ENCODE measurements around the gene UBQLN4.

The UBQLN4 gene

DNA sequence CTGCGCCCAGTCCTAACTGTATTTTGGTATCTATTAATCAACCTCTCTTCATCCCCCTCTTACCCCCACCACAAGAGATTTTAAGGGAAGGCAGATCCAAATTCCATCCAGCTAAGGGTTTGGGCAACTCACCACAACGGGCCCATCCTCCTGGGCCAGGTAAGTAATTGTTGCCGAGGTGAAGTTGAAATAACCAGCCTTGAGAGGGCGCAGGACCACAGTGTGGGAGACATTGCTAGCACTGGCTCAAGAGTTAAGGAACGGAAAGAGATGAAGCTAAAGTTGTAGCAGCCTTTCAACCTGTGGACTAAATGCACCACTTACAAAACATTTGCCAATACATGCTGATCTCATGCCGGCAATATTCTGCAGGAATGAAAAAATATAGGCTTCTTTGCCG lies 38.8 kb downstream of the UBQLN4 start:
- DNase-seq (ENCODE audit: low read depth), result no peak

- no peak for DNase-seq (ENCODE audit: low read depth)
These were observed 41.4 kb downstream of the UBQLN4 start for GRCh38 chr1:156012051-156012817.

- DNase-seq (ENCODE audit: low read depth), result no peak
These were observed 44.2 kb downstream of the UBQLN4 start for GRCh38 chr1:156009404-156009803.

- DNase-seq (ENCODE audit: low read depth), result peak; percentile 32
These were observed 46.8 kb downstream of the UBQLN4 start for GRCh38 chr1:156006666-156007376.

- peak; percentile 25 for DNase-seq (ENCODE audit: low read depth)
These were observed 48.6 kb downstream of the UBQLN4 start for GRCh38 chr1:156004843-156005584.

GRCh38 chr1:156003923-156004188 lies 49.7 kb downstream of the UBQLN4 start:
- no peak for DNase-seq (ENCODE audit: low read depth)

DNA sequence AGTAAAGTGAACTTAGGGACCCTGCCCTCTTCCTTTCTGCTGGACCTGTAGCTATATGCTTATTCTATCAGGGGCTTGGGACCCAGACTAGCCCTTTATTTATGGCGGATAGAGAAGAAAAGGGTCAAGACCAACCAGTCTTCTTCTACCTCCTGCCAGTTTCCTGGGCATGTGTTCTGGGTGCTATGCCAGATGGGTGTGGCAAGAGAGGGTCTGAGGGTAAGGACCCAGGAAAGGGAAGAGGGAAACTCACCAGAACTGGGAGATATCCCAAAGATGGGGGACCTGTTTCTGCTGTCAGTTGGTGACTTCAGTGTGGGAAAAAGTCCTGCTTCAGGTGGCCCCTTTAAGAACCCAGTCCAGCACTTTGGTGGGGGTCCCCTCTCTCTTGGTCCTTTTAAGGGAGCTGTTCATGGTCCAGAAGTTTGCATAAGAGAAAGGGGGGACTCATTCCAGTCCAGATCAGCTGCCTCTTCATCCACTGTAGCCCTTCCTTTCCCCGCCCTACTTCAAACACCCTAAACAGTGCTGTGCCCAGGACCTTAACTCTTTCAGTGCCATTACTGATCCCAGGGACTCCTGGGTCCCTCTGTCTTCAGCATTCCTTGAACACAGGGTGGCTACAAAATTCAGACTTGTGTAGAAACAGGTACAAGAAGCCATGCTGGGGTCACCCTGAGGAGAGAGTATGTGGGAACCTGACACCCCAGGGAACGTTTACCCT lies 51.2 kb downstream of the UBQLN4 start:
- DNase-seq (ENCODE audit: low read depth), result no peak

DNA sequence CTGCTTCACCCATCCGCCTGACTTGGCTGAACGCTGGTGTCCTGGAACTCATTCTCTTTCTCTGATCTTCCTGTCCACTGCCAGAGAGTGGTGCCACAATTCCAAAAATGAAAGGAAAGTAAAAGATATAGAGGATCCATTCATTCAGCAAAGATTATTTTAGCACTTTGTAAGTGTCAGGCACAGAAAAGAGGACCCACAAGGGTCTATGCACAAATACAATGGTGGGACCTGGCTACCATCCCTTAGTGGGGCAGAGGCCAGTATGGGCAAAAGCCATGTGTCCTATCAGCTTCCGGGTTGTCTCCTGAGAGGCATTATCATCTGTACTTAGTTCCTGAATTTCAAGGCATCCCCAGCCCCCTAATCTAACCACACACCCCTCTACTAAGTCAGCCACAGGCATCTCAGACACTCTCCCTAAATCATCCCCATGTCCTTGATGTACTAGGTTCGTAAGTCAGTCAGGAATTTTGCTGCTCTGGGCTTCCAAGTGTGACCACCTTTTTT lies 51.9 kb downstream of the UBQLN4 start:
- peak; percentile 51 for DNase-seq (ENCODE audit: low read depth)

DNA sequence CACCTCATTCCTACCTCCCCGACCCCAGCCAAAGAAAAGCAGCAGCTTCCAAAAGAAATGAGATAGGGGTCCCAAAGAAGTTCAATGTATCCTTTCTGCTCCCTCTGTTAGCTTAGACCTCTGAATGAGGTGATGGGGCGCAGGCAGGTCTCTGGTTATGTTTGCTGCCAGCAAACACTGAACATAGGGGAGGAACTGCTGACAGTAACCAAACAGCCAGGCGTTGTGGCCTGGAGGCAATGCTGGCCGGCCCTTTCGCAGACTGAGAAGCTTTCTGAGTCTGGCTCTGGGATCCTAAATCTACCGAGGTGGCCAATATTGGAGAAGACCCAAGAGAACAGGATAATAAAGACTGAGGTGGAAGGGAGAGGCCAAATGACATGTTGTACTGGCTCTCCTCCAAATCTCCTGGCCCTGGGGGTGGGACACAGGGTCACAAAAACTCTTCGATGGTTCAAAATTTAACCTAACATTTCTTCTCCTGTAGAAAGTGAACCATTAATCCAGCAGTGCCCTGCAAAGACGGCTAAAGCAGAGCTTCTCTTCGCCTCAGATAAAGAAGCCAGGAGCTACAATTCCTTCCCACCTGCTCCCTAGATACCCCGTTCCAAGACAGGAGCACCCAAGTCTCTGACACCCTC lies 52.5 kb downstream of the UBQLN4 start:
- no peak for DNase-seq (ENCODE audit: low read depth)

GRCh38 chr1:155999964-156000363 lies 53.6 kb downstream of the UBQLN4 start:
- DNase-seq (ENCODE audit: low read depth), result no peak

DNA sequence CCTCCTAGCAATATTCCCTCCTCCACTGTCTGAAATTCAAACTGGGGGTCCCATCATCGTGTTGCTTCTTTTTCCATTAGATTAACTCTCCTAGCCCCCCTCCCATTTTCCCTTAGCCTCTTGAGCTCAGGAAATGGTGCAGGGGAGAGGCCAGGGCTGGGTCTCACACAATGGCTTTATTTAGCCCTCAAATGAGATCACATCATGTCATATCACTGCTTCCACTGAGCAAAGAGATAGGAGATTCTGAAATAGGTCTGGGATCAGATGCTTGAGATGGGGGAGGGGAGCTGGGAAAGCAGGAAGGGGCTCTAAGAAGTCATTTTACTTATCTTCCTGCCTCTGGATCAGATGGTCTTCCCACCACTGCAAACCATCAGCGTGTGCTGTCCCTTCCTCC lies 57.4 kb downstream of the UBQLN4 start:
- DNase-seq (ENCODE audit: low read depth), result no peak

GRCh38 chr1:155993595-155993994 lies 60.0 kb downstream of the UBQLN4 start:
- no peak for DNase-seq (ENCODE audit: low read depth)

DNA sequence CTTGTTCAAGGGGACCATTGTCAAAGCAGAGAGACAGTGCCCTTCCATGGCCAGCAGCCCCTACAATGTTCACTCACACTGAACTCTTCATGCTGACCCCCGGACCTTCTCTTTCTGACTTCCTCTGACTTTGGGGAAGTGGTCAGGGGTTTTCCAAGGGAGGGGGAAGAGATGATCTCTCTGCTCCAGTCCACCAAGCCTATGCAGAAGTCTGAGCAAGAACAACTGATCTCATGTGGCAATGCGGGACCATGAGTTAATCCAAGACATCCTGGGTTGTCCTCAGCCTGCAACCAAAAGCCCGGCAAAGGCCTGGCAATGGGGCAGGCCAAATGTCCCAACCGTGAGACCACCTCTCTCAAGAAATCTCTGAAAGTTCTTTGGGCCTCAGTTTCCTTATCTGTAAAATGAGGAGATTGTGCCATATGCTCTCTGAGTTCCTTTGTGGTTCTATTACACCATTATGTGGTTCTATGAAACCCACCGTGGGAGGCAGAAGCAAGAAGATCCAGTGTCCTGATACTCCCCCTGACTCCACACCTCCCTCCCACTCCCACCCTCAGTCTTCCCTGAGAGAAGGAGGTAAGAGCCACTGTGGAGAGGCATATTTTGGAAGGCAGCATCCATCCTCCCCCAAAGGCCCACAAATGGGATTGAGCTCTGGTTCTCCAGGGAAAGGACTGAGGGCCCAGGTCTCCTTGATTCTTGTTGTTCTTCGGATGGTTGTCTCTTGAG lies 63.4 kb downstream of the UBQLN4 start:
- no peak for DNase-seq (ENCODE audit: low read depth)

- peak; percentile 78 for DNase-seq (ENCODE audit: low read depth)
These were observed 64.2 kb downstream of the UBQLN4 start for GRCh38 chr1:155989242-155990004.
